ENCODE results near the gene SLC25A12.

- no peak for TF ChIP-seq CTCF (IDR thresholded peaks at IDR 0.05)
- TF ChIP-seq POLR2A (IDR thresholded peaks at IDR 0.05), result no peak
These were observed 25.4 kb upstream of the SLC25A12 start for GRCh38 chr2:171919453-171919852.

All from Peyer's patch (tissue), 4 donors.